Thymus (tissue), 11 donors: Measurements from ENCODE around the gene TP53I13. TPM values are rescaled to one million over a fixed set of nuclear protein-coding genes. Genes with fewer than 3 reads are reported as not detected.
A peak's percentile ranks its signal among the peaks of the same experiment; 100 is the strongest.

Source experiments
- DNase-seq, 9 donors: peaks; one replicate each; pipeline ENCODE4 v3.0.0-alpha.2; 2013; ENCODE audit warnings: low spot score in 9 of 9, low read depth in 6 of 9, missing footprints in 1 of 9
- H3K27ac ChIP-seq, 2 donors: one replicate each; pipeline ENCODE4 v1.5.1; 2013; ENCODE audit warnings: control low read depth in 1 of 2, low read depth in 1 of 2, low read length in 1 of 2, mild to moderate bottlenecking in 1 of 2, moderate library complexity in 1 of 2
- H3K27me3 ChIP-seq, 2 donors: one replicate each; pipeline ENCODE4 v1.5.1; 2013; ENCODE audit warnings: low read length in 1 of 2; ENCODE audit not compliant: control insufficient read depth in 2 of 2, insufficient read depth in 1 of 2
- H3K36me3 ChIP-seq, 2 donors: one replicate each; pipeline ENCODE4 v1.5.1; 2013; ENCODE audit warnings: low read length in 1 of 2, mild to moderate bottlenecking in 1 of 2, moderate library complexity in 1 of 2; ENCODE audit not compliant: control insufficient read depth in 2 of 2, insufficient read depth in 2 of 2
- H3K4me1 ChIP-seq, 2 donors: one replicate each; pipeline ENCODE4 v1.5.1; 2013; ENCODE audit warnings: low read length in 2 of 2; ENCODE audit not compliant: control insufficient read depth in 2 of 2, insufficient read depth in 2 of 2
- H3K4me3 ChIP-seq, 2 donors: one replicate each; pipeline ENCODE4 v1.5.1; 2013; ENCODE audit warnings: low read length in 2 of 2, control low read depth in 1 of 2, mild to moderate bottlenecking in 1 of 2
- H3K9me3 ChIP-seq, 2 donors: one replicate each; pipeline ENCODE4 v1.5.1; 2013; ENCODE audit warnings: low read length in 1 of 2, mild to moderate bottlenecking in 1 of 2; ENCODE audit not compliant: control insufficient read depth in 2 of 2, insufficient read depth in 1 of 2
- WGBS: extraction: QIAGEN DNeasy Blood & Tissue Kit; methylation state at CpG from one replicate; pipeline ENCODE4 v1.1.7; 2013; 5-methylcytosine and 5-hydroxymethylcytosine counted together
- polyA plus RNA-seq: library from polyadenylated mRNA; stranded (reverse); fragments of 200-250 nt; gene quantifications from one replicate; pipeline ENCODE4 v1.2.3, GENCODE V29; 2013
- total RNA-seq: library from RNA; stranded (reverse); fragments of 120-200 nt; gene quantifications from one replicate; pipeline ENCODE4 v1.2.4, GENCODE V29; 2013
- donor health status: healthy.

The TP53I13 gene
- total and polyA plus RNA-seq, 2 donors = 22.7 to 98.2 TPM

DNA sequence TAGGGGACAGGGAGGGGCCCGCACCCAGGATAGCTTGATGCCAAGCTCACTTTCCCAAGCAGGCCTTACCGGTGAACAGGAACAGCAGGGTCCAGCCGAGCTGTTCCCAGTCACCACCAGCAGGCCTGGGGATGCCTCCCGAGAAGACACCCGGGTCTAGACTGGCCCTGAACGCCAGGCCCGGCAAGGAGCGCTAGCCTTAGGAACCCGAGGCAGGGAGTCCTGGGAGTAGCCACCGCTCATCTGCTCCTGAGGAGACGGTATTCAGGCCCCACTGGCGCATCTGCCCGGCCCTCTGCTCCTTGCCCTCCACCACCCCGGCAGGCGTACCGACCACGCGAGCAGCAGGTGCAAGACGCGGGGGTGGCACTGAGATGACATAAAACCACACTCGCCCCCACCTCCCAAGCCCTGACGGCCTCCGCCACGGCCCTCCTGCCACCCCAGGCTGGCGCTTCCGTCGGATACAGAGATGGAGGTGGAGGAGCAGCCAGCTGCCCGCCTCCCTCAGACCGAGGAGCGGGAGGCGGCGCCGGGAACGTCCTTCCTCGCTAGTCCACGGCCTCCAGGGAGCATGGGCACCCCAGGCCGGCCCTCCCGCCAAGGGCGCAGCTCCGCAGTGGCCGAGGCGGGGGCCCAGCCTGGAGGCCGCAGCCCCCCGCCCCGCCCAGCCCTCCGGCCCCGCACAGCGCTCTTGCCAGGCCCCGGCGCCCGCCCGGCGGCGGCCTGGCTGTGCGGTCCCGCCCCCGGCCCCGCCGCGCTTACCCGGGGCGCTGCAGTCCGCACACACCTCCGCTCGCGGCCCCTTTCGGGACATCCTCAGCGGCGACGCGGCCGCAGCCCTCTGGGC is 20.3 kb downstream of the TP53I13 start:
- Histone ChIP-seq H3K27ac (peak overlapping the region; percentile 55 to 61), H3K9me3 (peaks cover 0 to 8% of the 10 kb centered on the region in 2 donors), H3K36me3 (peaks cover 3 to 4% of the 10 kb centered on the region in 2 donors), H3K27me3 (peaks cover 0 to 8% of the 10 kb centered on the region in 2 donors), H3K4me1 (peaks cover 55 to 76% of the 10 kb centered on the region in 2 donors), H3K4me3 (peak overlapping the region; percentile 71 to 90)
- DNase-seq = peak in 1 of 9 donors; percentile 61
- 1% methylated on average over 72 of the region's 72 CpGs for WGBS

DNA sequence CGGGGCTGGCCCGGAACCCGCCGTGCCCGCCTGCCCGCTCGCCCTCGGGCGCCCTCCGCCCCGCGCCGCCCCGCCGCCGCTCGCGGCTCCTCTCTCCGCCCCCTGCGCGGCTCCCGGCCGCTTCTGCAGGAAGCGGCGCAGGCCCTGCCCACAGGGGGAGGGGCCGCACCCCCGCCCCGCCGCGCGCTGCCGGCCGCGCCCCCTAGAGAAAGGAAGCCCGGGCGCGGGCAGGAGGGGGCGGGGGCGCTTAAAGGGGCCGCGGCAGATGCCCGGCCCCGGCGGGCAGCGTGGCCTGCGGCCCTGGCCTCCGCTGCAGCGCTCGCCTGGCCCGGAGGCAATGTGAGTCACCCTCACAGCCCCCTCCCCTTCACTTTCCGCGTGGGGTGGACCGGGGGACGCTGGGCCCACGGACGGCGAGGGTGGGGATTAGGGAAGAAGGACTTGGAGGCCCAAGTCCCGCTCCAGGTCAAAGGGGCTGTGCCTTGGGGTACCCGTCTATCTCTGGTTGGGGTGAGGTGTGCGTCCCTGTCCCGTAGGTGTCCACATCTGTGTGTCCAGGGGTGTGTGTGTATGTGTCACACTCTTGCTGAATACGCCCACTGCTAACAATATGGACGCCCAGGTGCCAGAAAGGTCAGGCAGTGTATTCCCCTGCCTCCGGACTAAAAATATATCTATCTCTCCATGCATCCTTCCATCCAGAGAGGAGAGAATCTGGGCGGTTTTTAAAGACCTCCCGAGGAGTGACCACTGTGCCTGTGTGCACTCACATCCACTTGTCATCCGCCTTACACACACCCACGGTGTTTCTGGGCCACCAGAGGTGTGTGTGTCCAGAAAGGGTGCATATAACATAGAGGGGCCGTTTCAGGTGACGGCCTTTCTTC is 21.3 kb downstream of the TP53I13 start, which contains the start of gene GIT1:
GIT1 (minus strand) TSS at position 125 of the 887 bp plus-strand sequence. CDS start 270 bp downstream, outside the sequence.
- 8% methylated on average over 70 of the region's 70 CpGs for WGBS
- Histone ChIP-seq H3K9me3 (peaks cover 0 to 8% of the 10 kb centered on the region in 2 donors), H3K27ac (peak within 1 kb of the TSS; percentile 58 to 83), H3K27me3 (peaks cover 0 to 17% of the 10 kb centered on the region in 2 donors), H3K36me3 (peaks cover 0 to 2% of the 10 kb centered on the region in 2 donors), H3K4me1 (peaks cover 57 to 74% of the 10 kb centered on the region in 2 donors), H3K4me3 (peak within 1 kb of the TSS; percentile 71 to 90)
- DNase-seq = peak in 6 of 9 donors; percentile 72 to 92 (median 84)

DNA sequence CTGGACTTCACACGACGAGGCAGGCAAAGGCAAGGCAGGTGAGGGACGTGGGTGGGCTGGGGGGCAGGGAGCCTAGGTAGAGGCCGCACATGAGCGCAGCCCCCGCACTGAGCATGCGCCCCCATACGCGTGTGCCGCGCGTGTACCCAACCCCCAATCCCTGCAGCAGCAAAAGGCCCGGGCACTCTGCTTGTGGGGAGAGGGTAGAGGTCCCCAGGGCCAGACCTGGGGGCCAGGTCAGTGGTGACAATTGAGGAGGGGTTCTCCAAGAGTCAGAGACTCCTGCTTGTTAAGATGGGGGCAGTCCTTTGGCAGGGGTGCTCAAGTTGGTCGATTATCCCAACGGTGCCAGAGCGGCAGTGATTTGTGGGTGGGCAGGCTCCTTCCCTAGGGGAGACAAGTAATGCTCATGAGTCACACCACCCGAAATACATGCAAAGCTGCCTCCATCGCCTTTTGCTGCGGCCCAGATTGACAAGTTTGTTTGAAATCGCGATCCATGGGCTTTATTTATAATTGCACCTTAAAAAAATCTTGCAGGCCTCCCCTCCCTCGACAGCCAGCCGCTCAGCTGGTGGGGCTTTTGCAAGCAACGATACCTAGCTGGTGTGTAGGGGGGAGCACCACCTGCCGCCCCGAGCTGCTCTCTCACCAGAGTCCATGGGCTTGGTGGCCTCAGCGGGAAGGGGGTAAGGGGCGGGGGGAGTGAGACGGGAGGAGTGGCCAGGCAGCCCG is 22.1 kb downstream of the TP53I13 start:
- H3K4me1 ChIP-seq = peaks cover 49 to 66% of the 10 kb centered on the region in 2 donors
- H3K4me3 ChIP-seq = peak overlapping the region; percentile 16 to 54
- peak overlapping the region; percentile 32 to 58 for H3K27ac ChIP-seq
- DNase-seq = peak in 1 of 9 donors; percentile 49
- peaks cover 0 to 2% of the 10 kb centered on the region in 2 donors for H3K36me3 ChIP-seq
- 46% methylated on average over 30 of the region's 30 CpGs for WGBS
- peaks cover 0 to 21% of the 10 kb centered on the region in 2 donors for H3K27me3 ChIP-seq
- H3K9me3 ChIP-seq = peaks cover 0 to 8% of the 10 kb centered on the region in 2 donors

DNA sequence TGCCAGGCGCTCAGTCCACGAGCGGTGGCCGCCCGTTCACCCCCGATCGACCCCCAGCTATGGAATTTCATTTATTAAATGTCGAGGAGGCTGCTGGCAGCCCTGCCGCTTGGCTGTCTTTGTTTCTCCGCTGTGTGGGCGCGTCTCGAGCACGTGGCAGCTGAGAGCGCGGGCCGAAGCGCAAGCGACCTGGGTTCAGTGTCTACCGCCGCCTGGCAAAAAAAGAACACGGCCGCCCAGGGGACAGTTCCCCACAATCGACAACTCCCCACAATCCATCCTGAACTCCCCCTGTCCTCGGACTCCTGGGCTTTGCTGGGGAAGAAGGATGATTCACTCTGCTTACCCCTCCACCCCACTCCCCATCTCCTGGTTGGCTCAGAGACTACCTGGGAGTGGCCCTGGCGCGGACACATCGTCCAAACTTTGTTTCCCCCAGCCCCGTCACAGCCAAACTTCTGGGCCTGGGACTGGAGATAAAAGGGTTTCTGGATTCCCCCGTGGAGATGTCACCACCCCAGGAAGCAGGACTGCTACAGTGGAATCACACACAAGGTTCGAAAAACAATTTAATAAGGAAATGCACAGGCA is 22.7 kb downstream of the TP53I13 start:
- peak overlapping the region; percentile 32 to 58 for H3K27ac ChIP-seq
- WGBS = 2% methylated on average over 31 of the region's 31 CpGs
- peak overlapping the region; percentile 16 to 25 for H3K4me3 ChIP-seq

DNA sequence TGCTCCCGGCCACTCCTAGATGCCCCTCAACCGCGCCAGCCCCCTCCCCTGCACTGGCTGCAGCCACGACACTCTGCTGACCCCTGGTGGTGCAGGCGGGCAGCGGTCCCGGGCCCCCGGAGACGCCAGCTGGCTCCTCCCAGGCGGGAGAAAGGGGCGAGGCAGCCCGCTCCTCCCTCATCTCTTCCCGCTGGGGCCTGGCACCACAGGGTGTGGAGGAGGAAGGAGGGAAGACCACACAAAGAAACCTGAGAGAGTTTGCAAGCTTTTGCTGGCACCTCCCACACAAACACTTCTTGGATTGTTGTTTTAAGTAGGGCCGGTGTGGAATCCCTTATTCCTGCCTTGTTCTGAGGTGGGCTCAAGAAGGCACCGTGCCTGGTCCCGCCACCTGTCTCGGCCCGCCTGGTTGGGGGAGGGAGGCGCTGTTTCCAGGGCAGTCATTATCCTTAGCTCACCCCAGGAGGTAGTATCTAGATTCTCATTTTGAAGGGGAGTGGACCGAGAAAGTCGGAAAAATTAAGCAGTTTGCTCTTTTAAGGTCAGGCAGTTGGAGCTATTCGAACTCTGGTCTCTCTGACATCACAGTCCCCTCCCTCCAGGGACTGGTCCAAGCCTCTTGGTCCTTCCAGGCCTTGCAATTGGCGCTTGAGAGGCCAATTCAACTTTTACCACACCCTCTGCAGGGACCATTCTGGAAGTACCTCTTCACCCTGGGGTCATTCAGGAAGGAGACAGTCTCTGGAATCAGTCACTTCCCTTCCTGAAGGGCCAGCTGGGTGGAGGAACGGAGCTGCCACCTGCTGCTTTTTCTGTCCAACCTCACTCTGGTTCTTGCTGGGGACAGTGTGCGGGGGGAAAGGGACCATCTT is 23.5 kb downstream of the TP53I13 start:
- DNase-seq = peak in 3 of 9 donors; percentile 73 to 81 (median 81)
- Histone ChIP-seq H3K36me3 (peaks cover 0 to 2% of the 10 kb centered on the region in 2 donors), H3K4me1 (peaks cover 45 to 61% of the 10 kb centered on the region in 2 donors), H3K4me3 (peak overlapping the region; percentile 16 to 25), H3K9me3 (peaks cover 0 to 8% of the 10 kb centered on the region in 2 donors), H3K27me3 (peaks cover 0 to 23% of the 10 kb centered on the region in 2 donors), H3K27ac (peak overlapping the region in 1 of 2 donors; percentile 15)
- 21% methylated on average over 25 of the region's 25 CpGs for WGBS

More for the DNA sequence above, 22.7 kb downstream of the TP53I13 start:
- peak in 1 of 9 donors; percentile 63 for DNase-seq
- Histone ChIP-seq H3K9me3 (peaks cover 0 to 8% of the 10 kb centered on the region in 2 donors), H3K36me3 (peaks cover 0 to 2% of the 10 kb centered on the region in 2 donors), H3K27me3 (peaks cover 0 to 23% of the 10 kb centered on the region in 2 donors), H3K4me1 (peaks cover 45 to 64% of the 10 kb centered on the region in 2 donors)

DNA sequence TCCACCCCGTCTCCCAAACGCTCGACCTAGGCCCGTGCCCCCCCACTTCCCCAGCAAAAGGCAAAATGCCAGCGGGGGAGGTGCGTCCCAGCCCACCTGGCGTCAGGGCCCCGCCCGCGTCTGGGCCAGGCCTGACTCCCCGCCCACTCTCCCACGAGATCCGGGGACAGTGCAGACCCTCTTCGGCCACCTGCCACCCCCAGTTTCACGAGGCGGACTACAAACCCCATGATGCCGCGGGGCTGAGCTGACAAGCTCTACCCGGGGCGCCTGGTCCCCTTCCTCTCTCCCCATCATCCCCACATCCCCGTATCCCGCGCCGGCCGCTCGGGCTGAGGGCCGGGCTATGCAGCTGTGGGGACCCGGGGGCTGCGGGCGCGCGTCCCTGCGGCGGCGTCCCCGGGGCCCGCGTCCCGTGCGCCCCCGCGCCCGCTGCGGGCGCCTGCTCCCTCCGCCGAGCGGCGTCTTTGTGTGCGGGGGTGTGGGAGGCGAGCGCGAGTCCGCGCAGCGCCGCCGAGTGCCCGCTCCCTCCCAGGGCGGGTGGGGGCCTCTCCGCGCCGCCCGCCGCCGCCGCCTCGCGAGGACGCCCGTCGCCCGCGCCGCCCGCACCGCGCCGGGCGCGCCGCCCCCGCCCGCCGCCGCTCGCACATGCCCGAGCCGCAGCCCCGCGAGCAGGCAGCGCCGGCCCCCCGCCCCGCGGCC is 24.5 kb downstream of the TP53I13 start, which contains the start of gene ANKRD13B:
ANKRD13B (plus strand) TSS at position 283 of the 702 bp plus-strand sequence. CDS start 490 bp downstream, outside the sequence.
- Histone ChIP-seq H3K4me1 (peaks cover 44 to 53% of the 10 kb centered on the region in 2 donors), H3K27ac (peak within 1 kb of the TSS in 1 of 2 donors; percentile 15), H3K4me3 (peak within 1 kb of the TSS; percentile 52 to 84), H3K36me3 (no peaks in the 10 kb centered on the region), H3K9me3 (peaks cover 0 to 8% of the 10 kb centered on the region in 2 donors), H3K27me3 (peaks cover 0 to 23% of the 10 kb centered on the region in 2 donors)
- DNase-seq = peak in 1 of 9 donors; percentile 54
- WGBS = under 1% methylated on average over 95 of the region's 96 CpGs
